GM21717 (cell line): ENCODE data around the gene TSSC4.

Experiments
- ATAC-seq: cut with Tn5 transposase; IDR thresholded peaks from one replicate; pipeline ENCODE4 v1.9.1; 2021; ENCODE audit warnings: mild to moderate bottlenecking, moderate library complexity; ENCODE audit not compliant: unreplicated experiment

TSSC4 gene

GRCh38 chr11:2385156-2386151 lies 15.1 kb upstream of the TSSC4 start:
- no peak for ATAC-seq

- no peak for ATAC-seq
Observed at GRCh38 chr11:2386591-2386990, 14.0 kb upstream of the TSSC4 start.

- ATAC-seq = no peak
Observed at GRCh38 chr11:2387266-2387987, 13.1 kb upstream of the TSSC4 start.

GRCh38 chr11:2388431-2389376 lies 11.8 kb upstream of the TSSC4 start:
- no peak for ATAC-seq

GRCh38 chr11:2389377-2390026 lies 11.0 kb upstream of the TSSC4 start:
- ATAC-seq = no peak

GRCh38 chr11:2390091-2390724 lies 10.3 kb upstream of the TSSC4 start:
- ATAC-seq = no peak

- ATAC-seq = no peak
Observed at GRCh38 chr11:2390725-2391151, 9.8 kb upstream of the TSSC4 start.

GRCh38 chr11:2391181-2391975 lies 9.2 kb upstream of the TSSC4 start:
- no peak for ATAC-seq

GRCh38 chr11:2392241-2392959 lies 8.2 kb upstream of the TSSC4 start:
- ATAC-seq = no peak

GRCh38 chr11:2393111-2393868 lies 7.3 kb upstream of the TSSC4 start:
- no peak for ATAC-seq

GRCh38 chr11:2393941-2394817 lies 6.4 kb upstream of the TSSC4 start:
- no peak for ATAC-seq

DNA sequence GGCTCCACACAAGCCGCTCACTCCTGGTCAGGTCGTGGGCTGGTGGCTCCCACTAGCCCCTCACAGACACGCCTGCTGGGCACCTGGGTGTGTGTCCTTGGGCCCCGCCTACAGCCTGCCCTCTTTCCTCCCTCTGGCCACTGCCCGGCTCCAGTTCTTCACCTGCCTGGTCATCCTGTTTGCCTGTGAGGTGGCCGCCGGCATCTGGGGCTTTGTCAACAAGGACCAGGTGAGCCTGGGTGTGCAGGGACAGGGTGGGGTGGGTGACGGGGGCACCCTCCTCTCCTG lies 5.8 kb upstream of the TSSC4 start:
- no peak for ATAC-seq

DNA sequence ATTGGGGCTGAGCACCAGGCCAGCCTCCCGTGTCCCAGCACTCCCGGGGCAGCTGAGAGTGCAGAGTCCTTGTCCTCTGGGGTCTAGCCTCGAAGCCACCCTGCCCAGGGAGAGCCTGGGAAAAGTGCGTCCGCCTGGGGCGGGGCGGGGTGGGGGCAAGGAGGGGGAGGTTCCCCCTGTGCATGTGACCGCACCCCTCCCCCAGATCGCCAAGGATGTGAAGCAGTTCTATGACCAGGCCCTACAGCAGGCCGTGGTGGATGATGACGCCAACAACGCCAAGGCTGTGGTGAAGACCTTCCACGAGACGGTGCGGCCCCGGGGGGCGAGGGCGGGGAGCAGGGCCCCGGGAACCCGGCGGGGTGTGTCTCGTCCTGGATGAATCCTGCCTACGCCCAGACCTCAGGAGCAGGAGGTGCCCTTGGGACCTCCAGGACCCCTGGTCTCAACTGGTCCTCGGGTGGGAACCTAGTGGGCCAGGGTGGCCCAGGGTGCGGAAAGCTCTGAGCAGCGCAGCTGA lies 5.3 kb upstream of the TSSC4 start:
- no peak for ATAC-seq

DNA sequence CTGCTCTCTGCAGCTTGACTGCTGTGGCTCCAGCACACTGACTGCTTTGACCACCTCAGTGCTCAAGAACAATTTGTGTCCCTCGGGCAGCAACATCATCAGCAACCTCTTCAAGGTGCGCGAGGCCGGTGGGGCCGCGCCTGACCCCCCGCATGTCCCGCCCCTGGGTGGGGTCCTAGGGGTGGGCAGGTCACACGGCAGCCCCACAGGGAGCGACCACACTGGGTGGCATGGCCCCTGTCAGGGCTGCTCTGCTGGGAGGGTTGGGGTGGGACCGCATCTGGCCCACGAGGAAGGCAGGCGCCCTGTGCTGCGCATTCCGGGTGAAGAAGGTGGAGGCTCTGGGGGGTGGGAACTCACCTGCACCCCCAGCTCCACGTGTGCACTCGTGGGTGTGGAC lies 4.7 kb upstream of the TSSC4 start:
- ATAC-seq = no peak

DNA sequence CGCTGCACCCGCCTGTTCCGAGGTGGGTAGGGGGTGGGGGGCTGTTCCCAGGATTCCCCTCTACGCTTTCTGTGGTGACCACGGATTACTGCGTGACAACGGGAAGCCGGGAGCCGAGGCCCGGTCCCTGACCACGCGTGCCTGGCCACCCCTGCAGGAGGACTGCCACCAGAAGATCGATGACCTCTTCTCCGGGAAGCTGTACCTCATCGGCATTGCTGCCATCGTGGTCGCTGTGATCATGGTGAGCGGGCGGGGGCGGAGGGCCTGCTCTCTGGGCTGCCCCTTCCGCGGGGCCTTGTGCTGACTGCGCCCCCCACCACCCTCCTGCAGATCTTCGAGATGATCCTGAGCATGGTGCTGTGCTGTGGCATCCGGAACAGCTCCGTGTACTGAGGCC lies 4.1 kb upstream of the TSSC4 start:
- no peak for ATAC-seq

DNA sequence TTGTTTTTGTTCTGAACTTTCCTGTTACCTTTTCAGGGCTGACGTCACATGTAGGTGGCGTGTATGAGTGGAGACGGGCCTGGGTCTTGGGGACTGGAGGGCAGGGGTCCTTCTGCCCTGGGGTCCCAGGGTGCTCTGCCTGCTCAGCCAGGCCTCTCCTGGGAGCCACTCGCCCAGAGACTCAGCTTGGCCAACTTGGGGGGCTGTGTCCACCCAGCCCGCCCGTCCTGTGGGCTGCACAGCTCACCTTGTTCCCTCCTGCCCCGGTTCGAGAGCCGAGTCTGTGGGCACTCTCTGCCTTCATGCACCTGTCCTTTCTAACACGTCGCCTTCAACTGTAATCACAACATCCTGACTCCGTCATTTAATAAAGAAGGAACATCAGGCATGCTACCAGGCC lies 3.5 kb upstream of the TSSC4 start:
- no peak for ATAC-seq
